GM21447 (cell line): ENCODE data around the gene RTP5.

Source experiments
- ATAC-seq: cut with Tn5 transposase; IDR thresholded peaks from one replicate; pipeline ENCODE4 v1.9.1; 2021; ENCODE audit not compliant: unreplicated experiment

RTP5 gene

GRCh38 chr2:241843321-241844065, 26.0 kb upstream of the RTP5 start:
- peak; percentile 6 for ATAC-seq

GRCh38 chr2:241844066-241844728, 25.3 kb upstream of the RTP5 start:
- ATAC-seq, result peak; percentile 63

- ATAC-seq, result no peak
These were observed 24.5 kb upstream of the RTP5 start for GRCh38 chr2:241844831-241845578.

GRCh38 chr2:241846406-241846805, 23.1 kb upstream of the RTP5 start:
- ATAC-seq, result no peak

- no peak for ATAC-seq
These were observed 20.5 kb upstream of the RTP5 start for GRCh38 chr2:241848761-241849615.

- no peak for ATAC-seq
These were observed 19.6 kb upstream of the RTP5 start for GRCh38 chr2:241849616-241850543.

GRCh38 chr2:241850544-241851324, 18.8 kb upstream of the RTP5 start:
- ATAC-seq, result no peak

- no peak for ATAC-seq
These were observed 18.0 kb upstream of the RTP5 start for GRCh38 chr2:241851325-241852115.

GRCh38 chr2:241852116-241852980, 17.2 kb upstream of the RTP5 start:
- ATAC-seq, result no peak

GRCh38 chr2:241852981-241853631, 16.4 kb upstream of the RTP5 start:
- no peak for ATAC-seq

GRCh38 chr2:241853651-241854341, 15.7 kb upstream of the RTP5 start:
- ATAC-seq, result no peak

GRCh38 chr2:241854342-241855244, 14.9 kb upstream of the RTP5 start:
- ATAC-seq, result no peak

- ATAC-seq, result no peak
These were observed 14.2 kb upstream of the RTP5 start for GRCh38 chr2:241855245-241855887.

- ATAC-seq, result no peak
These were observed 13.6 kb upstream of the RTP5 start for GRCh38 chr2:241855888-241856422.
